Measurements from ENCODE around the gene FBXO7.

FBXO7 gene

DNA sequence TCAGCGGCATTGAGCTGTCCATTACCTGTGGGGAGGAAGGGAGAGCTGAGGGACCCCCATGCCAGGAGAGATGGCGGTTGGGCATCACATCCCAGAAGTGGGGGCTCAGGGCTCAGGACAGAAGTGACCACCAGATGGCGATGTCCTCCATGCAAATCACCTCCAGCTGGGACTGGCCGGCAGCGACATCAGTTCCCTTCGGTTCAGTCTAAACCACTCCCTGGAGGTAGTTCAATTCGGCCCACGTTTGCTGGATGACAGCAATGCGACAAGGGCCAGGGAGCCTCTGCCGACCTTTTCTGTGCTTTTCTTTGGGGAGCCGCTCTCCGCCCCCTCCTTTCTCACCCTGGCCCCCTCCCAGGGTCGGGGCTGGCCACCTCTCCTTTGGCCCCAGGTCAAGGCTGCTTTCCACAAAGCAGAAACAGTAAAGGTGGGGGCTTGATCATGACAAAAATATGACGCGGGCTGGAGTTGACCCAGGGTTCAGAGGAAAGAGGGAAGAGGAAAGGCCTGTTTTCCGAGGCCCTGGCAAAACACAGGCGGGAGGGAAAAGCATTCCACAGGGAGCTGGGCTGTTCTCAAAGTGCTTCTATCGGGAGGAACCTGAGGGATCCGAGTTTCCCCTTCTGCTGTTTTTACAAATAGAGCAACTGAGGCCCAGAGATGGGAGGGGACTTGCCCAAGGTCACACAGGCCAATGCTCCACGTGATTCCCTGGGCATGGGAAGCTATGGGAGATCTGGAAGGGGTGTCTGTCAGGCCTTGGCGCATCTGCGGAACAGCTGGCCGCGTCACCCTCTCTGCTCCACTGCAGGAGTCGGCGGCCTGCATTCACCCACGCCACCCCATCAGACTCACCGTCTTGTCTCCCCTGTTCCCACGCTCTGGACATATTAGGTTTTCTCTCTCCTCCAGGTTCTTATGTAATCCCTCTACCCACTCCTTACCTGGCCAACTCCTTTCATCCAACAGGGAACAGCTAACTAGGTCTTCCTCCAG is 54.7 kb downstream of the FBXO7 start:
- H3K9me3 Mint-ChIP-seq = no peaks in the 10 kb centered on the region
- peaks cover 45% of the 10 kb centered on the region for H3K4me1 Mint-ChIP-seq
- no peak overlapping the region for H3K4me3 Mint-ChIP-seq
- no peaks in the 10 kb centered on the region for H3K36me3 Mint-ChIP-seq (ENCODE audit: low read depth)
- peaks cover 21% of the 10 kb centered on the region for H3K27me3 Mint-ChIP-seq (ENCODE audit: low read depth)
- TF ChIP-seq, protein P1, sequence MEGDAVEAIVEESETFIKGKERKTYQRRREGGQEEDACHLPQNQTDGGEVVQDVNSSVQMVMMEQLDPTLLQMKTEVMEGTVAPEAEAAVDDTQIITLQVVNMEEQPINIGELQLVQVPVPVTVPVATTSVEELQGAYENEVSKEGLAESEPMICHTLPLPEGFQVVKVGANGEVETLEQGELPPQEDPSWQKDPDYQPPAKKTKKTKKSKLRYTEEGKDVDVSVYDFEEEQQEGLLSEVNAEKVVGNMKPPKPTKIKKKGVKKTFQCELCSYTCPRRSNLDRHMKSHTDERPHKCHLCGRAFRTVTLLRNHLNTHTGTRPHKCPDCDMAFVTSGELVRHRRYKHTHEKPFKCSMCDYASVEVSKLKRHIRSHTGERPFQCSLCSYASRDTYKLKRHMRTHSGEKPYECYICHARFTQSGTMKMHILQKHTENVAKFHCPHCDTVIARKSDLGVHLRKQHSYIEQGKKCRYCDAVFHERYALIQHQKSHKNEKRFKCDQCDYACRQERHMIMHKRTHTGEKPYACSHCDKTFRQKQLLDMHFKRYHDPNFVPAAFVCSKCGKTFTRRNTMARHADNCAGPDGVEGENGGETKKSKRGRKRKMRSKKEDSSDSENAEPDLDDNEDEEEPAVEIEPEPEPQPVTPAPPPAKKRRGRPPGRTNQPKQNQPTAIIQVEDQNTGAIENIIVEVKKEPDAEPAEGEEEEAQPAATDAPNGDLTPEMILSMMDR (IDR thresholded peaks at IDR 0.05; ENCODE audit: unreplicated experiment in 3 of 3) = peak; percentile 74 to 90 (median 80)
- peak overlapping the region; percentile 11 to 73 (median 45) for H3K27ac Mint-ChIP-seq

DNA sequence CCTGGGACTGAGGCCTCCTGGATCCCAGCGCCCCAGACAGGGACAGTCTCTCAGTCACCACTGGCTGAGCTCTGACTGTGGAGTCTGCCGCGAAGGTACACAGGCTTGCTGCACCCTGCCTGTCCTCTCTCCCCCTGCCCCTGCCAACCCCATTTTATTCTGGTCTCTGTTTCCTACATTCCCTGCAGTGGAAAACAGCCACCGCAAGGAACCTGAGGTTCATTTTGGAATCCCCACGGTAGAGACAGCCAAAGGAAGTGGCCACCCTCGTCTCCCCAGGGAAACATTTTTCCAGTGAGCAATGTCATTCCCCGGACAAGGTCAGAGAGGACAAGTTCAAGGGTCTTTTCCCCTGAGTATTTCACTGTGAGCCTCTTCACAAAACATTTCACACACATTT is 56.6 kb downstream of the FBXO7 start:
- TF ChIP-seq, protein P1 (IDR thresholded peaks at IDR 0.05; ENCODE audit: unreplicated experiment in 3 of 3) = no peak
- Mint-ChIP-seq H3K4me1 (peaks cover 57% of the 10 kb centered on the region), H3K4me3 (no peak overlapping the region), H3K9me3 (no peaks in the 10 kb centered on the region), H3K27me3 (ENCODE audit: low read depth) (peaks cover 21% of the 10 kb centered on the region), H3K36me3 (ENCODE audit: low read depth) (no peaks in the 10 kb centered on the region), H3K27ac (peak overlapping the region; percentile 68 to 88 (median 79))

DNA sequence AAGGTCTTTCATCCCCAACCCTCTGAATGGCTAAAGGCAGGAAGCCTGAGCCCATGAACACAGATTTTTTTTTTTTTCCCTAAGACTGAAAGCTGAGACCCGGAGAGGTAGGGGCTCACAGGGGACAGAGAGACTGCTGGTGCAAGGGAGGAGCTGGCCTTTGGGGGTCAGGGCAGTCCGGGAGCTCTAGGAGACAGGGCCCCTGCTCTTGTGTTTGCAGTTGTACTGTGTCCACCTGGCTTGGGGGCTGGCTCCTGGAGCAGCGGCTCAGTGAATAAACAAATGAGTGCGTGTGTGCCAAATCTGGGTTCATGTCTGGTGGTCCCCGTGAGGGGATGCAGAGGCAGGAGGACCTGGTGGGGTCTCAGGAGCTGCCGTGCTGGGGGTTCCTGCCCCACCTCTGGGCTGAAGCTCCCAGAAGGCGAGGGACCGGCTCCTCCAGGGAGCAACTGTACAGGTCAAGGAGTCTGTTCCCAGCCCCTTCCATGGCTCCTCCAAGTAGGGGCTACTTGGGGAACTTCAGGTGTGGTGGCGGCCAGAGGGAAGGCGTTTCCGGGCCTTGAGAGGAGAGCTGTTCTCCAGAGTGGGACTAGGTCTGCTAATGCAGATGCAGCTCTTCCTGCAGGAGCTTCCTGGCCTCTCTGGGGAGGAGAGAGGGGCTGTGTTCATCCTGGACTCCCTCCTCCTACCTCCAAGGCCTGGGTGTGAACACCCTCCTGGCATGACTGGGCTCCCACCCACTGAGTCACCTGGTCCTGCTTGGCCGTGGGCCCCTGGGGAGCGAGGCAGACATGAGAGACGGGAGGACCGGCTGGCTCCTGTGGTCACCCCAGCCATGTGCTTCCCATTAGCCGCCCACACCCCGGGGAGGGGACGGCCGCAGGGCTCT is 57.6 kb downstream of the FBXO7 start:
- H3K9me3 Mint-ChIP-seq = no peaks in the 10 kb centered on the region
- H3K4me3 Mint-ChIP-seq = peak overlapping the region; percentile 15 to 26 (median 18)
- no peaks in the 10 kb centered on the region for H3K36me3 Mint-ChIP-seq (ENCODE audit: low read depth)
- TF ChIP-seq, protein P1 (IDR thresholded peaks at IDR 0.05; ENCODE audit: unreplicated experiment in 3 of 3) = no peak
- H3K4me1 Mint-ChIP-seq = peaks cover 57% of the 10 kb centered on the region
- H3K27me3 Mint-ChIP-seq (ENCODE audit: low read depth) = peaks cover 21% of the 10 kb centered on the region
- H3K27ac Mint-ChIP-seq = peak overlapping the region; percentile 68 to 88 (median 79)

DNA sequence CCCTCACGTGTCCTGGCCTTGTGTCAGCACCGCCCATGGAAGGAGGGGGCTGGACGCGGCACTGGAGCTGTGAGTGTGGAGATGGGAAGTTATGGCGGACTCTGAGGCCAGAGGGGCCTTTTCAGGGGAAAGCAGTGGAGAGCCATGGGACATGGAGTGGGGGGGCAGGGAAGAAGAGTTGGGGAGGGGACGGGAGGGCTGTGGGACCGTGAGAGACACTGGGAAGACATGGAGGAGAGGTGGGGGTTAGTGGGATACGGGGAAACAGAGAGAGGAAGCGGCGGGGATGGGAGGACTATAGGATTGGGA is 58.2 kb downstream of the FBXO7 start:
- peak overlapping the region; percentile 68 to 88 (median 79) for H3K27ac Mint-ChIP-seq

DNA sequence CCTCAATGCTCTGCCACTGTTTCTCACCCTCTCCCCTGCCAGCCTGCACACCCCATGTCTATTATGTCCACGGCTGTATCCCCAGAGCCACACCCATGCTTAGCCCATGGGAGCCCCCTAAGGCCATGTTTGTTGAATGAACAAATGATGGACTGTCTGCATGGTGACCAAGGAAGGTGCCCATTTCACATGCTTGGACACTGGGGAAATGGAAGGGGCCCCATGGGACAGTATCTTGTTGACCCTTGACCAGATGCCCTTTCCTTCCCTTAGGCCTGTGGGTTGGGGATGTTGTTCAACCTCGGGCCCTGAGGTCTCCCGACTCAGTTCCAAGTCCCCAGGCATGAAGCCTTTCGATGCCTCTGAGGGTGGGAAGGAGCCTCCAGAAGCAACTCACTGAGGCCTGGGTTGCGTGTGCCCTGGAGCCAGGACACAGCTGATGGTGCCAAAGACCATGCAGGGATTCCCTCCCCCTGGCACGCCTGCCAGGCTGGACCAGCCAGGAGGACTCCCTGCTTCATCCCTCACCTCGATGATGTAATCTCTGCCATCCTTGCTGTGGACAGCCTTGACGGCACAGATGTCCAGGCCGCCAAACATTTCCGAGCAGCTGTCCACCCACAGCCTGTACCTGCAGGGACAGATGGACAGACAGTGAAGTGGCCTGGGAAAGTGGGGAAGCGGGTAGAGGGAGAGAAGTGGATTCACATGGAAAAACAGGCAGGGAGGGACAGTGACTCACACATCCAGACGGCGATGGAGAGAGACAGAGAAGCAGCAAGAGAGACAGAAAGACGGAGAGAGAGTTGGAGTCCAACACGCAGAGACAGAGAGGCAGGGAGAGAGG is 58.9 kb downstream of the FBXO7 start:
- Mint-ChIP-seq H3K27ac (peak overlapping the region; percentile 68 to 88 (median 79)), H3K4me1 (peaks cover 58% of the 10 kb centered on the region), H3K9me3 (peaks cover under 1% of the 10 kb centered on the region), H3K36me3 (ENCODE audit: low read depth) (no peaks in the 10 kb centered on the region), H3K4me3 (peak overlapping the region in 2 of 3 experiments; percentile 9 to 36), H3K27me3 (ENCODE audit: low read depth) (peaks cover 11% of the 10 kb centered on the region)
- TF ChIP-seq, protein P1 (IDR thresholded peaks at IDR 0.05; ENCODE audit: unreplicated experiment in 3 of 3) = no peak

More for the DNA sequence above, 58.2 kb downstream of the FBXO7 start:
- Mint-ChIP-seq H3K9me3 (no peaks in the 10 kb centered on the region), H3K4me1 (peaks cover 57% of the 10 kb centered on the region), H3K36me3 (ENCODE audit: low read depth) (no peaks in the 10 kb centered on the region), H3K27me3 (ENCODE audit: low read depth) (peaks cover 15% of the 10 kb centered on the region), H3K4me3 (peak overlapping the region in 1 of 3 experiments; percentile 15)
- TF ChIP-seq, protein P1 (IDR thresholded peaks at IDR 0.05; ENCODE audit: unreplicated experiment in 3 of 3) = no peak

Measured in nephron (organoid).